ENCODE results near the gene CSF2.

The CSF2 gene

GRCh38 chr5:132067941-132068808 lies 5.4 kb upstream of the CSF2 start:
- no peak for DNase-seq (ENCODE audit: low read depth, low spot score)

GRCh38 chr5:132069561-132069960 lies 4.0 kb upstream of the CSF2 start:
- no peak for DNase-seq (ENCODE audit: low read depth, low spot score)

GRCh38 chr5:132069994-132070393 lies 3.6 kb upstream of the CSF2 start:
- DNase-seq (ENCODE audit: low read depth, low spot score): no peak

- no peak for DNase-seq (ENCODE audit: low read depth, low spot score)
Observed at GRCh38 chr5:132070460-132071337, 2.9 kb upstream of the CSF2 start.

GRCh38 chr5:132071338-132071707 lies 2.3 kb upstream of the CSF2 start:
- no peak for DNase-seq (ENCODE audit: low read depth, low spot score)

- DNase-seq (ENCODE audit: low read depth, low spot score): no peak
Observed at GRCh38 chr5:132072070-132072469, 1.5 kb upstream of the CSF2 start.

GRCh38 chr5:132072528-132072927 lies 1.1 kb upstream of the CSF2 start:
- DNase-seq (ENCODE audit: low read depth, low spot score): no peak

- no peak for DNase-seq (ENCODE audit: low read depth, low spot score)
Observed at GRCh38 chr5:132074091-132074771, 642 bp downstream of the CSF2 start.

- DNase-seq (ENCODE audit: low read depth, low spot score): no peak
Observed at GRCh38 chr5:132074772-132075718, 1.5 kb downstream of the CSF2 start.

- no peak for DNase-seq (ENCODE audit: low read depth, low spot score)
Observed at GRCh38 chr5:132075719-132076077, 2.1 kb downstream of the CSF2 start.

- no peak for DNase-seq (ENCODE audit: low read depth, low spot score)
Observed at GRCh38 chr5:132076202-132076830, 2.7 kb downstream of the CSF2 start.

GRCh38 chr5:132076983-132077382 lies 3.4 kb downstream of the CSF2 start:
- DNase-seq (ENCODE audit: low read depth, low spot score): no peak

- DNase-seq (ENCODE audit: low read depth, low spot score): no peak
Observed at GRCh38 chr5:132079081-132079480, 5.5 kb downstream of the CSF2 start.

- no peak for DNase-seq (ENCODE audit: low read depth, low spot score)
Observed at GRCh38 chr5:132079619-132080018, 6.0 kb downstream of the CSF2 start.

- no peak for DNase-seq (ENCODE audit: low read depth, low spot score)
Observed at GRCh38 chr5:132080595-132080994, 7.0 kb downstream of the CSF2 start.

GRCh38 chr5:132081458-132081857 lies 7.9 kb downstream of the CSF2 start:
- DNase-seq (ENCODE audit: low read depth, low spot score): no peak

GRCh38 chr5:132082329-132083023 lies 8.9 kb downstream of the CSF2 start:
- DNase-seq (ENCODE audit: low read depth, low spot score): no peak

GRCh38 chr5:132083071-132083678 lies 9.6 kb downstream of the CSF2 start:
- no peak for DNase-seq (ENCODE audit: low read depth, low spot score)

- DNase-seq (ENCODE audit: low read depth, low spot score): no peak
Observed at GRCh38 chr5:132085686-132086085, 12.1 kb downstream of the CSF2 start.

Measured in activated CD4-positive, CD25-positive, alpha-beta regulatory T cell treated with anti-CD3 and anti-CD28 coated beads, Interleukin-2, amount 50 U/mL, for 16 hours (primary cell).